GM12891 (cell line): ENCODE measurements around the gene EPHB3.

Experiments used
- DNase-seq: peaks from one replicate; pipeline ENCODE4 v3.0.0; 2011; ENCODE audit warnings: low spot score; ENCODE audit not compliant: insufficient read length
- FAIRE-seq: peaks from 2 replicates; lab custom pipeline; 2011; peaks lifted over from hg19 to GRCh38; lab: Jason Lieb, UNC
- PAX5 ChIP-seq: IDR thresholded peaks from 2 replicates; pipeline ENCODE4 v1.6.1; 2011; ENCODE audit warnings: low read length, moderate library complexity, mild to moderate bottlenecking; ENCODE audit not compliant: insufficient read depth, severe bottlenecking
- POLR2A ChIP-seq: IDR thresholded peaks from 2 replicates; pipeline ENCODE4 v1.6.1; 2011; ENCODE audit warnings: low read depth, low read length, control low read depth
- POLR2AphosphoS5 ChIP-seq: IDR thresholded peaks from 2 replicates; pipeline ENCODE4 v1.6.1; 2011; ENCODE audit warnings: low read depth, low read length, control low read depth
- POU2F2 ChIP-seq: IDR thresholded peaks from 2 replicates; pipeline ENCODE4 v1.6.1; 2011; ENCODE audit warnings: low read depth, mild to moderate bottlenecking, control low read depth, low read length, moderate library complexity
- SPI1 ChIP-seq: IDR thresholded peaks from 2 replicates; pipeline ENCODE4 v1.6.1; 2011; ENCODE audit warnings: low read depth, low read length, control low read depth
- TAF1 ChIP-seq: IDR thresholded peaks from 2 replicates; pipeline ENCODE4 v1.6.1; 2011; ENCODE audit warnings: low read depth, low read length, control low read depth

Gene EPHB3

DNA sequence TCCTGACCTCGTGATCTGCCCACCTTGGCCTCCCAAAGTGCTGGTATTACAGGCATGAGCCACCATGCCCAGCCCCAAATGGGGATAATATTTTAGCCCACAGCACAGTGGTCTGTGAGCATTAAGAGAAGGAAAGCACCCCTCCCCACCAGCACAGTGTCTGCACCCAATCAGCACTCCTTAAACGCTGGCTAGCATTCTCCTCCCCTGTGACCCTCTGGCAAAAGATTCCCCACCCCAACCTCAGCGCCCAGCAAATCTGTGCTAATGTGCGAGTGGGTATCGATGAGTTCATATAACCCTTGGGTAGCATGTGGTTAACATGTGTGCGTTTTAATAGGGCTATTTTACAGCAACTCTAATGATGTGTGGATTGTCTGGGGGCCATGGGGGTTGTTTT, 18.3 kb upstream of the EPHB3 start:
- no peak for FAIRE-seq
- no peak for DNase-seq
- TF ChIP-seq PAX5 = no peak
- TF ChIP-seq TAF1 = no peak
- no peak for TF ChIP-seq SPI1
- TF ChIP-seq POLR2AphosphoS5 = no peak
- TF ChIP-seq POU2F2 = no peak
- TF ChIP-seq POLR2A = no peak

DNA sequence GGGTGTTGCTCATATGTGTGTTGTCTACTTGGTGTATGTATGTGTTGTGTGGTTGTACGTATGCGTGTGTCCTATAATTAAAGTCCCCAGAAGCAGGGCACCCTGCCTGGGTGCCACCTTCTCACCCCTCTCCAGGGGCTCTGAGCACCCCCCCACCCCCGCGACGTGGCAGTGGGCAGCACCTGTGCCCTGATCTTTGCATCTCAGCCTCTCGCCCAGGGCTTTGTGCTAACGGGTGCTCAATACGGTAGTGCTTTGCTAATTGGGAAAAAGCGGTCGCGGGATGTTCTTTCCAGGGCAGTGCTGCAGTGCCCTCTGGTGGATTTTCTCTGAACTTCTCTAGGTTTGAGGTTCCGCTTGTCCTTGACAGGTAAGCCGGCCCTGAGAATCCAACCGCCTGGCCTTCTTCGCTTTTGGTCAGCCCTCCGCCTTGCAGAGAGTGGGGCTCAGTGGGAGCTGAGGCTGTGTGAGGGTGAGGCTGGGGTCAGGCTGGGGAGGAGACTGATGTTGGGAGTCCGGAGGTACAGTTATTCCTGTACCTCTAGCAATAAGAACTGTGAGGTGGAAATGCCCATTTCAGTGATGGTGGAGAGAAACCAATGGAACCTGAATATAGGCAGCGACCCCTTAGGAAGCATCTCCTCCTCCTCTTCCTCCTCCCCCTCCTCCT, 17.6 kb upstream of the EPHB3 start:
- TF ChIP-seq TAF1 (no peak), POLR2A (no peak), POU2F2 (no peak), PAX5 (peak; percentile 16), SPI1 (no peak), POLR2AphosphoS5 (no peak)
- peak; percentile 61 for DNase-seq
- FAIRE-seq = no peak

DNA sequence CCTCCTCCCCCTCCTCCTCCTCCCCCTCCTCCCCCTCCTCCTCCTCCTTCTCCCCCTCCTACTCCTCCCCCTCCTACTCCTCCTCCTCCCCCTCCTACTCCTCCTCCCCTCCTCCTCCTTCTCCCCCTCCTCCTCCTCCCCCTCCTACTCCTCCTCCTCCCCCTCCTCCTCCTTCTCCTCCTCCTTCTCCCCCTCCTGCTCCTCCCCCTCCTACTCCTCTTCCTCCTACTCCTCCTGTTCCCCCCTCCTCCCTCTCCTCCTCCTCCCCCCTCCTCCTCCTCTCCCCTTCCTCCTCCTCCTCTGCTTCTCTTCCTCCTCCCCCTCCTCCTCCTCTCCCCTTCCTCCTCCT, 17.1 kb upstream of the EPHB3 start:
- FAIRE-seq (no peak), DNase-seq (no peak)
- no peak for TF ChIP-seq POLR2A
- no peak for TF ChIP-seq TAF1
- no peak for TF ChIP-seq POU2F2
- TF ChIP-seq PAX5 = no peak
- TF ChIP-seq POLR2AphosphoS5 = no peak
- TF ChIP-seq SPI1 = no peak

DNA sequence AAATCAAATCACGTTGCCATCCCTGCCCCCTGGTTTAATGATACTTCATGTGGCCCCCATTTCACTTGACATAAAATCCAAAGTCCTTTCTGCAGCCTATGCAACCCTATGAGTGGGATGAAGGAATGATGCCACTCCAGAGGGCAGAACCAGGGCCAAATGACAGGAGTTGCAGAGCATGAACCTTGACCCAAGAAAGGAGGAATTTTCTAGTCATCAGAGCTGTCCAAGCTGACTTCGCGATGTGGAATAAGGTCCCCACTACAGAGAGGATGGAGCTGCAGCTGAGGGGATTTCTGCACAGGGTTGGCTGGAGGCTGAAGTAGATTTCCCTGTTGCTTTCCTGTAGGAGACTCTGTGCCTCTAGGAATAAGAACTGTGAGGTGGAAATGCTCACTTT, 15.8 kb upstream of the EPHB3 start:
- FAIRE-seq (no peak), DNase-seq (no peak)
- TF ChIP-seq POLR2A (no peak), SPI1 (no peak), PAX5 (no peak), TAF1 (no peak), POU2F2 (no peak), POLR2AphosphoS5 (no peak)

DNA sequence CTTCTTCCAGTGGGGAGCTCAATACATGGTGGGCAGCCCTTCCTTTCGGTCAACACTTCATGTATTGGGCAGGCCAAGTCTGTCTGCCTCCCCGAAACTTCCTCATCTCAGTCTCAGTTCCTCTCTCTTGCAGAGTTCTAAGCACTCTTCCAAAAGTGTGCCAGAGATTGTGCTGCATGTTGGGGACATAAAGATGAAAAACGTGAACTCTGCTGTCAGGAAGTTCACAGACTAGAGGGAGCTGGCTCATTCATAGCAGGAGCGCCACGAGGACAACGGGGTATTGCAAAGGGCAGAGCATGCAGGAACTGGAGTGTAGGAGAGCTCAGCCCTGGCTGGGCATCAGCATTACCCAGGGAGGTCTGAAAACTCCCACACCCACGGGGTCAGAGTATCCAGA, 15.3 kb upstream of the EPHB3 start:
- no peak for TF ChIP-seq PAX5
- no peak for TF ChIP-seq POLR2AphosphoS5
- TF ChIP-seq TAF1 = no peak
- TF ChIP-seq POLR2A = no peak
- TF ChIP-seq SPI1 = peak; percentile 95
- TF ChIP-seq POU2F2 = no peak
- peak; percentile 86 for FAIRE-seq
- DNase-seq = no peak

DNA sequence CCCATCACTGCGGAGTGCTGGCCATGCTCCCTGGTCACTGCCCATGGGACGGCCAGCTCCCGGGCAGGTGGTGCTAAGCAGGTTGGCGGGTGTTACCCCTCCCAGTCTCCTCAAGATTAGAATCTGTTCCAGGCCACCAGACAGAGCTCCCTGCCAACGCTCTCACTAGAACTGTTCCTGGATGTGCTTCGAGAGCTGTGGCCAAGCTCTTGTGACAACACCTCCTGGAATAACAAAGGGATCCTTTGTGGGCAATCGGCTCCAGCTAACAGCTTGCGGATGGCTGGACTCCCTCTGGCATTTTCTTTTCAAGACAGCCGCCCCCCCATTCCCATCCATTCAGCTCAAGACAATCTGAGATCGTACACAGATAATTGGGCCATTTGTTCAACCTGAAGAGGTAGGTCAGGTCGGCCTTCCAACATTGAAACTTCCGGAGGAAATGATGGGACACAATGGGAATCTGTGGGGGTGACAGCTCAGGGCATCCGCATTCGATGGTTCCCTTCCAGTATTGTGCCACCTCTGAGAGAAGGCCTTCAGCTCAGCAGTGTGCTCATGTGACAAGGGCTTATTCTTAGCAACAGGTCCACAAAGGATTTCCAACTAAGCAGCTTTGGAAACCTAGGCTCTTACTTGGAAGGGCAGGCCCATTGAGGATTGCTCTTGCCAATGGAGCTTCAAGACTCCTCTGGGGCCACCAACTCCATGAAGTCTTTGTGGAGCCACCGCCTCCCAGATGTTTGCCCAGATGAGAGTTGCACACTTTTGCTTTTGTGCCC, 11.6 kb upstream of the EPHB3 start:
- TF ChIP-seq SPI1 (no peak), POLR2A (no peak), PAX5 (no peak), POU2F2 (no peak), POLR2AphosphoS5 (no peak), TAF1 (no peak)
- DNase-seq (no peak), FAIRE-seq (no peak)

DNA sequence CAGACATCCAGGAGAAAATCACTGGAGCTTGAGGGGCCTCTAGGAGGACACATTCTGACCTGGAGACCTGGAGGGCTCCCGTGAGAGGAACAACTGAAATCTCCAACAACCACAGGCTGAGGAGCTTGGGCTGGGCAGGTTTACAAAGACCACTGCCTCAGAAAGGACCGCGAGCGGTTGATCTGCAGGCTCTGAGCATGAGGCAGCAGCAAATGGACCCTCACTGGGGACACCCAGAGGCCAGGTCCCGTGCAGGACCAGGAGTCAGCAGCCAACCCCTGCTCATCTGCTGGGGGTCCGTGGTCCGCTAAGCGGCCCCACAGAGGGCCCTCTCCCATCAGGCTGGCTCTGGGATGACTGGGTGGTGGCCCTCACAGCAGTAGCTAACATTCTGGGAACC, 10.5 kb upstream of the EPHB3 start:
- FAIRE-seq (no peak), DNase-seq (no peak)
- TF ChIP-seq POLR2AphosphoS5 (no peak), SPI1 (no peak), PAX5 (no peak), POLR2A (no peak)

DNA sequence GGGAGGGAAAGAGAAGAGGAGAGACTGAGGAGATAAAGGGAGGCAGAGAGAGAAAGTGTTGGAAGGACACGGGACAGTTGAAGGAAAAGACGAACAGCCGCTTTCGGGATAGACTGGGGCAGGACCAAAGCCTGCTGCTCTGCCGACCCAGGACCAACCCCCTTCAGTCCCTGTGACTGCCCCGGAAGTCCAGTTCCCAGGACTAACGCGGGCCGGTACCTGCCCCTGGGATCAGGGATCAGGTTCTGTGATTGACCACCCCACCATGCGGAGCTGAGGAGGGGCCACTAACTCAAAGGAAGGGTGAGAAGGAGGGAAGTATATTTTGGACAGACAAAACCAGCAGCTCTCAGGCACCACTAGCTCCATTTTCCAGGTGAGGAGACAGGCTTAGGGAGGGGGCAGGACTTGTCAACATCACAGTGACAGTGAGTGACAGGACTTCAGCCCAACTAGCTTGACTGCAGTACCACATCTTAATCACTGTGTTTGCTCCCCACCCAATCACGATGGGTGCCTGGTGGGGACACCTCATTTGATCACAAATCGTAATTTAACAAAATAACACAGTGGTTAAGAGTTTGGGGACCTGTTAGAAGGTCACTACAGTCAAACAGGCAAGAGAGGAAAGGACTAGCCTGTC, 9.8 kb upstream of the EPHB3 start:
- TF ChIP-seq SPI1 (no peak), TAF1 (no peak), POLR2AphosphoS5 (no peak), POU2F2 (no peak), PAX5 (no peak), POLR2A (no peak)
- FAIRE-seq (no peak), DNase-seq (no peak)

DNA sequence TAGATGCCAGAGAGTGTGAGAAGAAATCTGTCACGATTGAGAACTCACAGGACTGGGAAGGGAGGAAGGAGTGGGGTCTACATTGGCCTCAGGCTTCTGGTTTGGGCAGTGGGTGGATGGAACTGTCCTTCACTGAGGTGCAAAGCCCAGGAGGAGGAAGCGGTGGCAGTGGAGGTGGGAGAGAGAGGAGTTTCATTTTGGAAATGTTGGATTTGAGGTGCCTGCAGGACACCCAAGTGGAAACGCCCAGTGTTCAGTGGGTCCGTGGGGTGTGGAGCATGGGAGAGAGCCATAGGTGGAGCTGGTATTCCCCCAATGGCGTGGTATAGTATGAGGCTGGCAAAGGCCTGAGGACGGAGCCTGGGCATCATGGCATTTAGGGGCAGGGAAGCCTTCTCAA, 9.3 kb upstream of the EPHB3 start:
- no peak for DNase-seq
- FAIRE-seq = no peak
- TF ChIP-seq POU2F2 (no peak), TAF1 (no peak), POLR2AphosphoS5 (no peak), POLR2A (no peak), SPI1 (no peak), PAX5 (no peak)
